ENCODE data around the gene HMX1. TPM values are rescaled to one million over a fixed set of nuclear protein-coding genes. Genes with fewer than 3 reads are reported as not detected.

The HMX1 gene
- total and polyA plus RNA-seq, 12 donors, result 2.7 TPM; not detected in 11

GRCh38 chr4:8851321-8852117 is 20.1 kb downstream of the HMX1 start:
- Histone ChIP-seq H3K36me3 (replicated peaks in 1 of 2) (no peaks in the 10 kb centered on the region), H3K27ac (no peak overlapping the region), H3K4me3 (no peak overlapping the region), H3K4me1 (replicated peaks in 1 of 2) (no peaks in the 10 kb centered on the region), H3K27me3 (peaks cover 47% of the 10 kb centered on the region), H3K9me3 (replicated peaks in 1 of 3) (no peaks in the 10 kb centered on the region)
- no peak for DNase-seq
- 73 to 81% (median 76%) methylated on average over 8 to 20 of the region's 20 CpGs for WGBS, 4 donors
- intact Hi-C loops (cut with DNase I), result no loop called here
- TF ChIP-seq POLR2A (IDR thresholded peaks at IDR 0.05) (no peak), CTCF (IDR thresholded peaks at IDR 0.05) (no peak)

- intact Hi-C loops (cut with DNase I), result no loop called here
- WGBS, 4 donors, result 73 to 88% (median 80%) methylated on average over 3 to 8 of the region's 8 CpGs
- Histone ChIP-seq H3K4me3 (no peak overlapping the region), H3K9me3 (replicated peaks in 1 of 3) (no peaks in the 10 kb centered on the region), H3K36me3 (replicated peaks in 1 of 2) (no peaks in the 10 kb centered on the region), H3K27ac (no peak overlapping the region), H3K4me1 (replicated peaks in 1 of 2) (no peaks in the 10 kb centered on the region), H3K27me3 (peaks cover 44% of the 10 kb centered on the region)
- DNase-seq, result no peak
- TF ChIP-seq CTCF (IDR thresholded peaks at IDR 0.05) (no peak), POLR2A (IDR thresholded peaks at IDR 0.05) (no peak)
These were observed 20.8 kb downstream of the HMX1 start for GRCh38 chr4:8850830-8851188.

GRCh38 chr4:8850074-8850829 is 21.4 kb downstream of the HMX1 start:
- WGBS, 4 donors, result 79 to 82% (median 81%) methylated on average over 13 to 23 of the region's 23 CpGs
- no peaks in the 10 kb centered on the region for H3K9me3 ChIP-seq (replicated peaks in 1 of 3)
- intact Hi-C loops (cut with DNase I), result no loop called here
- H3K4me3 ChIP-seq, result no peak overlapping the region
- no peaks in the 10 kb centered on the region for H3K4me1 ChIP-seq (replicated peaks in 1 of 2)
- H3K27me3 ChIP-seq, result peaks cover 39% of the 10 kb centered on the region
- H3K36me3 ChIP-seq (replicated peaks in 1 of 2), result no peaks in the 10 kb centered on the region
- no peak overlapping the region for H3K27ac ChIP-seq
- no peak for DNase-seq
- TF ChIP-seq CTCF (IDR thresholded peaks at IDR 0.05), result no peak
- no peak for TF ChIP-seq POLR2A (IDR thresholded peaks at IDR 0.05)

GRCh38 chr4:8849266-8850073 is 22.2 kb downstream of the HMX1 start:
- Histone ChIP-seq H3K4me1 (replicated peaks in 1 of 2) (no peaks in the 10 kb centered on the region), H3K36me3 (replicated peaks in 1 of 2) (no peaks in the 10 kb centered on the region), H3K27ac (no peak overlapping the region), H3K9me3 (replicated peaks in 1 of 3) (no peaks in the 10 kb centered on the region), H3K4me3 (no peak overlapping the region), H3K27me3 (peaks cover 35% of the 10 kb centered on the region)
- no peak for TF ChIP-seq POLR2A (IDR thresholded peaks at IDR 0.05)
- no peak for TF ChIP-seq CTCF (IDR thresholded peaks at IDR 0.05)
- DNase-seq, result no peak
- intact Hi-C loops (cut with DNase I), result no loop called here
- WGBS, 4 donors, result 49 to 54% (median 53%) methylated on average over 12 to 18 of the region's 18 CpGs
